Measurements from ENCODE around the gene UGT1A4.

The UGT1A4 gene

DNA sequence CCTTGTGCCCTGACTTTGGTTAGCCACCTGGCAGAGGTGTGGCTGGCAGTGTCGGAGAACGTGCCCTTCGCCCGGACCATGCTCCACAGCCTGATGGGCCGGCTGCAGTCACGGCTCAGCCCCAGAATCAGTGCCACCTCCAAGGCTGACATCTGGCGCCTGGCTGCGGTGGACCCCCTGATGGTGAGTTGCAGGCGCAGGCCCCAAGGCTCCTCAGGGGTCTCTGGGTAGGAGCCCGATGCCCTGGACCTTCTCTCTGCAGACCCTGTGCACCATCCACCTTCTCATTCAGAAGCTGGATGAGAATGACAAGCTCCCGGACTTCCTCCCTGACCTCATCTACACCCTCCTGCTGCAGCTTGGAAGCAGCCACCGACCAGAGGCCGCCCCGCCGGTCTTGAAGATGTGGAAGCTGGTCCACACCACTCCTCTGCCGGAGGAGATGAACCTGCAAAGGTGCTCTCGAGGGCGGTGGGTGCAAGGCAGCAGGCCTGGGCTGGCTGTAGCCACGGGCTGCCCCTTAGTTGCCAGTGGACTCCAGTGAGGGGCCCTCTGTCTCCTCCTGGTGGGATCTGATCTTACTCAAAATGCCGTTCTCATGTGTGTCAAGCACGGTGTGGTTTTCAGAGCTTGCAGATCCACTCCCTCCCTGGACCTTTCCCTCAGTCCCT is 103.7 kb downstream of the UGT1A4 start:
- no peaks in the 10 kb centered on the region for H4K20me1 ChIP-seq
- H3K9me3 ChIP-seq (replicated peaks in 1 of 11) = peaks cover 0 to 10% (median 7%) of the 10 kb centered on the region in 11 experiments; a peak in 8 of 22 replicates
- H3K4me2 ChIP-seq = peak overlapping the region in 6 of 11 experiments; percentile 15 to 69 (median 59); a peak in 10 of 22 replicates
- H3K4me1 ChIP-seq = peaks cover 19 to 41% (median 31%) of the 10 kb centered on the region in 10 experiments
- no peak overlapping the region for H3K4me3 ChIP-seq
- H3K27me3 ChIP-seq = no peaks in the 10 kb centered on the region
- no peak overlapping the region for H3K9ac ChIP-seq
- no peaks in the 10 kb centered on the region for H3K36me3 ChIP-seq
- no peak overlapping the region for H3K27ac ChIP-seq
- TF ChIP-seq Cebpa-rat (IDR thresholded peaks at IDR 0.05) = no peak

Measured in BLaER1 treated with 17β-estradiol and CSF1 and Interleukin-3, amounts not matched to agents 10 nM and 100 nM (cell line).